Psoas muscle (tissue), 8 donors: ENCODE measurements around the gene ZNF165. TPM values are rescaled to one million over a fixed set of nuclear protein-coding genes. Genes with fewer than 3 reads are reported as not detected.
"Not testable (repeated sequence)": the region's sequence is repeated elsewhere in the genome, so short reads cannot be mapped to it uniquely, and the experiment has no call there.

Experiments
- ATAC-seq, 4 donors: fragments of 200-7000 bp; cut with Tn5 transposase; one replicate each; pipeline ENCODE4 v1.9.1; 2020; ENCODE audit warnings: moderate library complexity in 3 of 4, mild to moderate bottlenecking in 2 of 4
- DNase-seq, 2 donors: peaks; one replicate each; pipeline ENCODE4 v3.0.0-alpha.2; 2020
- H3K27ac ChIP-seq: fragments of 200-600 bp; one replicate; pipeline ENCODE4 v1.8.0; 2022
- H3K27me3 ChIP-seq, 3 donors: fragments of 200-600 bp in 1 of 3; one replicate each; pipeline versions ENCODE4 v1.6.1 to v1.8.0; 2013 to 2022; ENCODE audit warnings: low read length in 2 of 3, mild to moderate bottlenecking in 2 of 3, moderate library complexity in 1 of 3; ENCODE audit not compliant: insufficient read depth in 3 of 3
- H3K36me3 ChIP-seq, 2 donors: fragments of 200-600 bp in 1 of 2; one replicate each; pipeline versions ENCODE4 v1.6.1 to v1.8.0; 2013 to 2022; ENCODE audit warnings: low read depth in 1 of 2, mild to moderate bottlenecking in 1 of 2, moderate library complexity in 1 of 2; ENCODE audit not compliant: insufficient read depth in 1 of 2
- H3K4me1 ChIP-seq: fragments of 200-600 bp; one replicate; pipeline ENCODE4 v1.8.0; 2022
- H3K4me3 ChIP-seq: fragments of 200-600 bp; one replicate; pipeline ENCODE4 v1.8.0; 2022; ENCODE audit warnings: mild to moderate bottlenecking
- H3K9me3 ChIP-seq: fragments of 200-600 bp; one replicate; pipeline ENCODE4 v1.8.0; 2022
- WGBS, 3 donors: extraction: QIAGEN DNeasy Blood & Tissue Kit; methylation state at CpG; one replicate each; pipeline versions ENCODE4 v1.1.6 to v1.1.7; 2013; 5-methylcytosine and 5-hydroxymethylcytosine counted together
- intact Hi-C, 2 donors: fragments of 100-400 bp; cut with DNase I; formaldehyde crosslinking; loops; one replicate each; pipeline versions ENCODE4 v1.11.0 to v1.14.2; 2022
- long read RNA-seq, 2 donors: library from polyadenylated mRNA; unstranded; transcript quantifications; one replicate each; pipeline ENCODE4 v2.0.0, GENCODE V29; 2021
- polyA plus RNA-seq, 3 donors: library from polyadenylated mRNA; stranded (reverse); fragments of 200-250 nt; gene quantifications; one replicate each; pipeline ENCODE4 v1.2.3, GENCODE V29; 2013
- total RNA-seq, 4 donors: library from RNA; stranded (reverse); fragmentation: NEBNext Ultra II Directional in 2 of 4; extraction: Animal tissue kit (Norgen Biotek cat#: 25700) in 2 of 4; gene quantifications; one replicate each; pipeline versions ENCODE4 v1.2.1 to v1.2.4, GENCODE V29; 2021 to 2023
- TF ChIP-seq, protein P1 (sequence below): fragments of 200-600 bp; IDR thresholded peaks from one replicate; pipeline ENCODE4 v1.8.0; 2022; ENCODE audit warnings: antibody characterized with exemption
- donor health status: healthy with polysubstance abuse.
- donor health status: DM: no; HTN: no; CAD: no; lungs with moderate emphysema.
- donor health status: Bipolar disorder and iron deficiency.
- donor health status: healthy.
- donor health status: DM: yes; HTN: yes; CAD: no.
- donor health status: DM: no; HTN: no; CAD: no.
- donor health status: DM: no; HTN: no; CAD: no.
- donor health status: DM: yes; HTN: yes; CAD: no.

The ZNF165 gene
- under 1 TPM in 3 of 4 donors, not detected in 1; 0.14 to 0.48 (median 0.30) TPM for total RNA-seq
- polyA plus RNA-seq: under 1 TPM; 0.31 to 0.35 (median 0.31) TPM
- long read RNA-seq, donor 1: 0 reads
- long read RNA-seq, donor 2: 0 reads

DNA sequence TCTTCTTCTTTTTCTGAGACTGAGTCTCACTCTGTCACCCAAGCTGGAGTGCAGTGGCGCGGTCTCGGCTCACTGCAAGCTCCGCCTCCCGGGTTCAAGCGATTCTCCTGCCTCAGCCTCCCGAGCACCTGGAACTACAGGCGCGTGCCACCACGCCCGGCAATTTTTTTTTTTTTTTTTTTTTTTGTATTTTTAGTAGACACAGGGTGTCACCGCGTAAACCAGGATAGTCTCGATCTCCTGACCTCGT, at the start of gene ZNF165:
TSS of gene ZNF165 (plus strand) at position 188 of the 250 bp plus-strand sequence. CDS start 4,913 bp downstream, outside the sequence.
- DNase-seq, H3K4me1 ChIP-seq, H3K36me3 ChIP-seq, H3K27me3 ChIP-seq, H3K9me3 ChIP-seq: not testable (repeated sequence)
- peak within 1 kb of the TSS; percentile 93 for H3K4me3 ChIP-seq
- ATAC-seq: peak in 2 of 4 donors; percentile 44 to 68
- H3K27ac ChIP-seq: peak within 1 kb of the TSS; percentile 84
- intact Hi-C loops: loop anchor here in 1 of 2 donors (2.0 kb wide), 1 partner anchor 362 kb away; the partner anchor contains the start of gene ZSCAN23
- WGBS, 3 donors: 1 to 6% (median 5%) methylated on average over 15 of the region's 15 CpGs

GRCh38 chr6:28053584-28053983, 26.8 kb upstream of the ZNF165 start:
- H3K4me3 ChIP-seq: no peak overlapping the region
- no peak overlapping the region for H3K27ac ChIP-seq
- WGBS, 3 donors: 69 to 75% (median 71%) methylated on average over 4 of the region's 4 CpGs
- no peaks in the 10 kb centered on the region for H3K36me3 ChIP-seq
- TF ChIP-seq, protein P1, sequence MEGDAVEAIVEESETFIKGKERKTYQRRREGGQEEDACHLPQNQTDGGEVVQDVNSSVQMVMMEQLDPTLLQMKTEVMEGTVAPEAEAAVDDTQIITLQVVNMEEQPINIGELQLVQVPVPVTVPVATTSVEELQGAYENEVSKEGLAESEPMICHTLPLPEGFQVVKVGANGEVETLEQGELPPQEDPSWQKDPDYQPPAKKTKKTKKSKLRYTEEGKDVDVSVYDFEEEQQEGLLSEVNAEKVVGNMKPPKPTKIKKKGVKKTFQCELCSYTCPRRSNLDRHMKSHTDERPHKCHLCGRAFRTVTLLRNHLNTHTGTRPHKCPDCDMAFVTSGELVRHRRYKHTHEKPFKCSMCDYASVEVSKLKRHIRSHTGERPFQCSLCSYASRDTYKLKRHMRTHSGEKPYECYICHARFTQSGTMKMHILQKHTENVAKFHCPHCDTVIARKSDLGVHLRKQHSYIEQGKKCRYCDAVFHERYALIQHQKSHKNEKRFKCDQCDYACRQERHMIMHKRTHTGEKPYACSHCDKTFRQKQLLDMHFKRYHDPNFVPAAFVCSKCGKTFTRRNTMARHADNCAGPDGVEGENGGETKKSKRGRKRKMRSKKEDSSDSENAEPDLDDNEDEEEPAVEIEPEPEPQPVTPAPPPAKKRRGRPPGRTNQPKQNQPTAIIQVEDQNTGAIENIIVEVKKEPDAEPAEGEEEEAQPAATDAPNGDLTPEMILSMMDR: no peak
- H3K4me1 ChIP-seq: no peaks in the 10 kb centered on the region
- no peaks in the 10 kb centered on the region for H3K9me3 ChIP-seq
- no peak for DNase-seq
- intact Hi-C loops: no loop called here
- no peak for ATAC-seq
- peaks cover 0 to 4% (median 0%) of the 10 kb centered on the region in 3 donors for H3K27me3 ChIP-seq

GRCh38 chr6:28060405-28060804, 20.0 kb upstream of the ZNF165 start:
- Histone ChIP-seq H3K27me3 (peaks cover 0 to 3% (median 0%) of the 10 kb centered on the region in 3 donors), H3K27ac (no peak overlapping the region), H3K4me3 (no peak overlapping the region), H3K9me3 (no peaks in the 10 kb centered on the region), H3K4me1 (no peaks in the 10 kb centered on the region), H3K36me3 (no peaks in the 10 kb centered on the region)
- TF ChIP-seq, protein P1: no peak
- WGBS, 3 donors: 33 to 38% (median 36%) methylated on average over 2 of the region's 2 CpGs
- ATAC-seq: no peak
- DNase-seq: no peak
- intact Hi-C loops: no loop called here

DNA sequence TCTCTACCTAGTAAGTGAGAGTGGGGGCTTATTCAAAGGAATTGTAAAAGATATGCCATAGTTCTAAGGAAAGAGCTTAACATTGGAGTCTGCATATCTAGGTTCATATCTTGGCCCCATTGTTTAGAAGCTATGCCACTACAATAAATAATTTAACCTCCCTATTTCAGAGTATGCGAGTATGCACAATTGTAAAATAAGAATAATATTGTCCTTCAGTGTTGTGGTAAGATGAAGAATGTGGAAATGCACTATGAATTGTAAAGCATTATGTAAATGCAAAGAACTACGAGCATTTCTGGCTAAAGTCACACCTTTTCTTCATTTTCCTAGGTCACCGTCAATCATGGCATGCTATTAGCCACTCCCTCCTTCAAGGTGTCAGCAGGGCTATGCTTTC, 16.1 kb upstream of the ZNF165 start:
- Histone ChIP-seq H3K4me1 (no peaks in the 10 kb centered on the region), H3K4me3 (no peak overlapping the region), H3K9me3 (no peaks in the 10 kb centered on the region), H3K36me3 (no peaks in the 10 kb centered on the region), H3K27me3 (peaks cover 0 to 10% (median 3%) of the 10 kb centered on the region in 3 donors), H3K27ac (no peak overlapping the region)
- intact Hi-C loops: no loop called here
- no peak for DNase-seq
- TF ChIP-seq, protein P1: no peak
- WGBS, 3 donors: 65 to 68% (median 67%) methylated on average over 3 of the region's 3 CpGs
- ATAC-seq: no peak

DNA sequence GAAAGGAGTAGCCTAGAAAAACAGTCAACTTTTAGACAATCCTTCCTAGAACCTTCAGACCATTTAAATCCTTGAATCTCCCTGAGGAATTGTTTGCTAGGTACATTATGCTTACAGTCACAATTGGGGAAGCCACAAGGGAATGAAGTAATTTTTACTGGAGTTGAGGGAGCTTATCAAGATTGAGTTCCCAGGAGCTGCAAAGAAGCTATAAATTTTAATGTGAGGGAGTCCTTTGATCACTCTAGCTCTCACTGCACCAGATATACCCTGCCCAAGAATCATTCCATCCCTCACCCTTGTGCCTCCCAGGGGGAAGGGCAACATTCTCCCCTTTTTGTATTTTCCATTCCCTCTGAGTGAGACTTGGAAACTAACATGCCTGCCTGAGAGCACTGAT, 12.3 kb upstream of the ZNF165 start:
- Histone ChIP-seq H3K9me3 (no peaks in the 10 kb centered on the region), H3K27me3 (peaks cover 0 to 11% (median 10%) of the 10 kb centered on the region in 3 donors), H3K36me3 (no peaks in the 10 kb centered on the region), H3K27ac (no peak overlapping the region), H3K4me3 (no peak overlapping the region), H3K4me1 (no peaks in the 10 kb centered on the region)
- intact Hi-C loops: no loop called here
- DNase-seq (no peak), ATAC-seq (no peak)
- TF ChIP-seq, protein P1: no peak

DNA sequence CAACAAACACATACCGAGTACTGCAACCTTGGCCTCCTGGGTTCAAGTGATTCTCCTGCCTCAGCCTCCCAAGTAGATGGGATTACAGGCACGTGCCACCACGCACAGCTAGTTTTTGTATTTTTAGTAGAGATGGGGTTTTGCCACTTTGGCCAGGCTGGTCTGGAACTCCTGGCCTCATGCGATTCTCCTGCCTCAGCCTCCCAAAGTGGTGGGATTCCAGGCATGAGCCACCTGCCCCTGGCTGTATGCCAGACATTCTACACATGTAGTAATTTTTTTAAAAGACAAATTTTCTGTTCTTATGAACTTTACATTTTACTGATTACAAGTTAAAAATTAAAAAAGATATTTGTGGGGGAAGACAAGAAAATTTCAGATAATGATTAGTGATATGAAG, 9.4 kb upstream of the ZNF165 start:
- H3K36me3 ChIP-seq, intact Hi-C loops, H3K27ac ChIP-seq, DNase-seq, ATAC-seq, H3K4me1 ChIP-seq, H3K9me3 ChIP-seq, H3K4me3 ChIP-seq: not testable (repeated sequence)
- 74 to 86% (median 77%) methylated on average over 4 of the region's 4 CpGs for WGBS, 3 donors
- H3K27me3 ChIP-seq: peaks cover 0 to 10% (median 9%) of the 10 kb centered on the region in 3 donors
